ENCODE measurements around the gene SMOC2. TPM values are rescaled to one million over a fixed set of nuclear protein-coding genes. Genes with fewer than 3 reads are reported as not detected.

Gene SMOC2
- polyA plus RNA-seq, 1 donor (not counting 4 experiments of a cell fraction or from before 2014, with no cell fraction given): 1.1 TPM

DNA sequence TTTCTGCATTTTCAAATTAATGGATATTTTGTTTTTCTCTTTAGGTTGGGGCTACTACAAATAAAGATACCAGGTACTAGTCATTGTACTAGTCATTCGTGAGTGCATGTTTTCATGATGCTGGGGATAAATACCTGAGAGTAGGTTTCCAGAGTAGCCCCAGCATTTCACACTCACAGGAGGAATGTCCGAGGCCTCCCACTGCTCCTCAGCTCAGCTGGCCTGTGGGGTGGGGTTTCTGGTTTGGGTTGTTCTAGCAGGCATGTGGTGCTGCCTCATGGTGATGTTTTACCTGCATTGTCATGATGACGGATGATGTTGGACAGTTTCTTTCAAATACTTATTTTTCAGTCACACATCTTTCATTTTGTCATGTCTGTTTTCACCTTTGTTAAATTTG is 144.5 kb downstream of the SMOC2 start:
- Histone ChIP-seq H3K4me3 (ENCODE audit: control insufficient read depth in 2 of 3, extremely low read depth in 1 of 3, insufficient read depth in 2 of 3, low read depth in 1 of 3, low read length in 3 of 3) (no peak overlapping the region), H3K9ac (ENCODE audit: control insufficient read depth, extremely low read depth, insufficient read depth, low read length) (no peak overlapping the region), H3K27me3 (ENCODE audit: control insufficient read depth, extremely low read depth, insufficient read depth, low read length) (no peaks in the 10 kb centered on the region), H3K4me1 (ENCODE audit: control insufficient read depth, extremely low read depth, insufficient read depth, low read length) (no peaks in the 10 kb centered on the region), H3K36me3 (ENCODE audit: control insufficient read depth in 2 of 2, extremely low read depth in 1 of 2, insufficient read depth in 2 of 2, low read length in 2 of 2) (no peaks in the 10 kb centered on the region), H3K27ac (ENCODE audit: control insufficient read depth, insufficient read depth, low read length) (no peak overlapping the region), H3K9me1 (ENCODE audit: control insufficient read depth, extremely low read depth, insufficient read depth, low read length) (no peaks in the 10 kb centered on the region), H3K79me2 (ENCODE audit: control insufficient read depth, insufficient read depth, low read length) (no peaks in the 10 kb centered on the region), H3K4me2 (ENCODE audit: control insufficient read depth, extremely low read depth, insufficient read depth, low read depth, low read length) (no peak overlapping the region), H4K20me1 (ENCODE audit: control insufficient read depth, extremely low read depth, insufficient read depth, low read length) (no peaks in the 10 kb centered on the region), H3K9me3 (ENCODE audit: control insufficient read depth, low read depth, low read length) (no peaks in the 10 kb centered on the region), H2AFZ (ENCODE audit: control insufficient read depth, low read length) (no peak overlapping the region)
- FAIRE-seq: no peak
- TF ChIP-seq, protein P1, sequence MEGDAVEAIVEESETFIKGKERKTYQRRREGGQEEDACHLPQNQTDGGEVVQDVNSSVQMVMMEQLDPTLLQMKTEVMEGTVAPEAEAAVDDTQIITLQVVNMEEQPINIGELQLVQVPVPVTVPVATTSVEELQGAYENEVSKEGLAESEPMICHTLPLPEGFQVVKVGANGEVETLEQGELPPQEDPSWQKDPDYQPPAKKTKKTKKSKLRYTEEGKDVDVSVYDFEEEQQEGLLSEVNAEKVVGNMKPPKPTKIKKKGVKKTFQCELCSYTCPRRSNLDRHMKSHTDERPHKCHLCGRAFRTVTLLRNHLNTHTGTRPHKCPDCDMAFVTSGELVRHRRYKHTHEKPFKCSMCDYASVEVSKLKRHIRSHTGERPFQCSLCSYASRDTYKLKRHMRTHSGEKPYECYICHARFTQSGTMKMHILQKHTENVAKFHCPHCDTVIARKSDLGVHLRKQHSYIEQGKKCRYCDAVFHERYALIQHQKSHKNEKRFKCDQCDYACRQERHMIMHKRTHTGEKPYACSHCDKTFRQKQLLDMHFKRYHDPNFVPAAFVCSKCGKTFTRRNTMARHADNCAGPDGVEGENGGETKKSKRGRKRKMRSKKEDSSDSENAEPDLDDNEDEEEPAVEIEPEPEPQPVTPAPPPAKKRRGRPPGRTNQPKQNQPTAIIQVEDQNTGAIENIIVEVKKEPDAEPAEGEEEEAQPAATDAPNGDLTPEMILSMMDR (optimal IDR thresholded peaks at IDR 0.05 in 1 of 3, IDR thresholded peaks at IDR 0.05 in 1 of 3, conservative IDR thresholded peaks at IDR 0.05 in 1 of 3; ENCODE audit: extremely low read depth in 1 of 3, insufficient read depth in 2 of 3, low read length in 3 of 3): no peak
- TF ChIP-seq EZH2 (IDR thresholded peaks at IDR 0.05; ENCODE audit: low read length): no peak
- dilution Hi-C loops (cut with MboI; ENCODE audit: extremely low pct_ligation_motif_present, low sequenced_read_pairs): no loop called here
- DNase-seq (ENCODE audit: low read depth, low spot score): no peak

DNA sequence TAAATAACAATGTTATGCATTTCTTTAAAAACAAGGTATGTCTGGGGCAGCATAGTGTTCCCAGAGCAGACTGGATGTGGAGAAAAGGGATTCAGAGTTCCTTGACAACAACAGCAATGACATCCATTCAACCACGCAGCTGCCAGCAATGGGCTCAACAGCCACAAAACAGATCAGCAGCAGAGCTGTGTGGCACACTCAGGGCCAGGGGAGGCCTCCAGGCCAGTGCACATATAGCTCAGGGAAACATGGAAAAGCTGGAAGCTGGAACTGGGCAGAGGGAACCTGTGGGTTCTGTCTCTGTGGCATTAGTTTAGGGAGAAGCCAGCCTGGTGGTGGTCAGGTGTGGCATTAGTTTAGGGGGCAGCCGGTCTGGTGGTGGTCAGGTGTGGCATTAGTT is 148.3 kb downstream of the SMOC2 start:
- Histone ChIP-seq H3K4me3 (ENCODE audit: control insufficient read depth in 2 of 3, extremely low read depth in 1 of 3, insufficient read depth in 2 of 3, low read depth in 1 of 3, low read length in 3 of 3) (no peak overlapping the region), H3K4me2 (ENCODE audit: control insufficient read depth, extremely low read depth, insufficient read depth, low read depth, low read length) (no peak overlapping the region), H3K27ac (ENCODE audit: control insufficient read depth, insufficient read depth, low read length) (no peak overlapping the region), H2AFZ (ENCODE audit: control insufficient read depth, low read length) (no peak overlapping the region), H3K4me1 (ENCODE audit: control insufficient read depth, extremely low read depth, insufficient read depth, low read length) (no peaks in the 10 kb centered on the region), H3K9ac (ENCODE audit: control insufficient read depth, extremely low read depth, insufficient read depth, low read length) (no peak overlapping the region), H3K36me3 (ENCODE audit: control insufficient read depth in 2 of 2, extremely low read depth in 1 of 2, insufficient read depth in 2 of 2, low read length in 2 of 2) (no peaks in the 10 kb centered on the region), H3K79me2 (ENCODE audit: control insufficient read depth, insufficient read depth, low read length) (no peaks in the 10 kb centered on the region), H3K27me3 (ENCODE audit: control insufficient read depth, extremely low read depth, insufficient read depth, low read length) (no peaks in the 10 kb centered on the region), H3K9me1 (ENCODE audit: control insufficient read depth, extremely low read depth, insufficient read depth, low read length) (no peaks in the 10 kb centered on the region), H4K20me1 (ENCODE audit: control insufficient read depth, extremely low read depth, insufficient read depth, low read length) (no peaks in the 10 kb centered on the region), H3K9me3 (ENCODE audit: control insufficient read depth, low read depth, low read length) (no peaks in the 10 kb centered on the region)
- DNase-seq (ENCODE audit: low read depth, low spot score) (no peak), FAIRE-seq (no peak)
- dilution Hi-C loops (cut with MboI; ENCODE audit: extremely low pct_ligation_motif_present, low sequenced_read_pairs): no loop called here
- TF ChIP-seq EZH2 (IDR thresholded peaks at IDR 0.05; ENCODE audit: low read length): no peak
- TF ChIP-seq, protein P1 (optimal IDR thresholded peaks at IDR 0.05 in 1 of 3, IDR thresholded peaks at IDR 0.05 in 1 of 3, conservative IDR thresholded peaks at IDR 0.05 in 1 of 3; ENCODE audit: extremely low read depth in 1 of 3, insufficient read depth in 2 of 3, low read length in 3 of 3): no peak
